H1 (cell line): ENCODE results near the gene CFAP54. TPM values are rescaled to one million over a fixed set of nuclear protein-coding genes. Genes with fewer than 3 reads are reported as not detected.

Experiments
- EP300 ChIP-seq, 2 experiments: IDR thresholded peaks; 1 replicate in 1 of 2; 2 replicates in 1 of 2; pipeline ENCODE4 v1.6.1; 2011 to 2012; ENCODE audit warnings: low read depth in 2 of 2, low read length in 2 of 2, mild to moderate bottlenecking in 2 of 2, borderline replicate concordance in 1 of 2, inconsistent platforms in 1 of 2, moderate library complexity in 1 of 2
- polyA plus RNA-seq, 7 experiments: library from polyadenylated mRNA; depleted of rRNA in 3 of 7; stranded (reverse) in 5 of 7; unstranded in 2 of 7; fragments of >200 nt in 5 of 7; fragments of 200-250 nt in 2 of 7; gene quantifications; 1 replicate in 5 of 7; 2 replicates in 1 of 7; 4 replicates in 1 of 7; pipeline versions ENCODE4 v1.2.1 to v1.2.3, GENCODE V29; 2011 to 2013; ENCODE audit warnings: missing spikeins in 2 of 7, mixed read lengths in 2 of 7
- total RNA-seq: library from RNA; stranded (reverse); fragmentation: NEBNext Ultra II Directional; extraction: Animal tissue kit (Norgen Biotek cat#: 25700); gene quantifications from 2 replicates; pipeline ENCODE4 v1.2.1, GENCODE V29; 2021

The CFAP54 gene
- total and polyA plus RNA-seq, 2 of the 8 experiments (the other 6 are each of a cell fraction or from before 2014, with no cell fraction given), result 0.17 to 0.33 TPM

DNA sequence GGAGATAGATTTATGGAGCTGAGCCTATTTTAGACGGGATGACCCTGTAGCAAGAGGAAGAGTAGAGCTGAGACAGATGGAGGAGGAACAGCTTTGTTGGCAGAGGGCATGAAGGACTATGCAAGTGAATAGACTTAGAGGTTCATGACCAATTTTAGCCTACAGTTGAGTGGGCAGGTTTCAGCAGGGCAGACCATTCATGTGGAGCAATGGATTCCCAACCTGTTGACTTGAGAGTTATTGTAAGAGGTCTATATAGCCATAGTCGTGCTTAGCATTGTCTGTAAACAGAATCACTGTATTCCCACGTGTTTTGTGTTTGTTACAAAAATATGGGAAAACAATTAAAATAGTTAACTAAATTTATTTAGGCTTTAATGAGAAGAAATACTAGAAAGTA, 116.8 kb downstream of the CFAP54 start (continued):
- TF ChIP-seq EP300 (IDR thresholded peaks at IDR 0.05; ENCODE audit: borderline replicate concordance in 1 of 2, low read depth in 2 of 2, low read length in 2 of 2), result no peak
